PC-9 (cell line): Measurements from ENCODE around the gene RFC2. TPM values are rescaled to one million over a fixed set of nuclear protein-coding genes. Genes with fewer than 3 reads are reported as not detected.
"Not testable (repeated sequence)": the region's sequence is repeated elsewhere in the genome, so short reads cannot be mapped to it uniquely, and the experiment has no call there.

ENCODE experiments used
- BruUV-seq: library from RNA; stranded (reverse); fragments of 400-500 nt; replicated peaks from 2 replicates; lab custom pipeline; 2021; lab: Mats Ljungman, UMichigan
- CTCF ChIA-PET: fragments of 300-600 bp; sonication (Branson Sonifier 250); formaldehyde crosslinking; loops from one replicate; lab custom pipeline; 2022; ENCODE audit warnings: antibody characterized with exemption; lab: Charles Lee
- POLR2A ChIA-PET: fragments of 300-600 bp; sonication (Branson Sonifier 250); formaldehyde crosslinking; loops from one replicate; lab custom pipeline; 2022; ENCODE audit warnings: antibody characterized with exemption; ENCODE audit not compliant: unreplicated experiment; lab: Charles Lee
- DNase-seq, 2 experiments: peaks; one replicate each; pipeline versions ENCODE4 v3.0.0 to v3.0.0-alpha.2; 2015 to 2022; ENCODE audit warnings: mixed read lengths in 1 of 2
- H2AFZ ChIP-seq: fragments of 200-600 bp; sonication (generic); 2 replicates; pipeline ENCODE4 v1.8.1; 2017; ENCODE audit warnings: antibody characterized with exemption
- H3F3A ChIP-seq: fragments of 200-600 bp; sonication (generic); 2 replicates; pipeline ENCODE4 v1.8.1; 2017; ENCODE audit warnings: antibody characterized with exemption, mild to moderate bottlenecking, low read depth; ENCODE audit not compliant: insufficient read depth
- H3K27ac ChIP-seq: fragments of 200-600 bp; sonication (generic); 2 replicates; pipeline ENCODE4 v1.6.1; 2016; ENCODE audit warnings: mixed run types
- H3K27me3 ChIP-seq: fragments of 200-600 bp; sonication (generic); 2 replicates; pipeline ENCODE4 v1.6.1; 2016; ENCODE audit warnings: low read depth, mixed run types; ENCODE audit not compliant: insufficient read depth
- H3K36me3 ChIP-seq: fragments of 200-600 bp; sonication (generic); 2 replicates; pipeline ENCODE4 v1.6.1; 2016; ENCODE audit warnings: low read depth, mixed run types
- H3K4me1 ChIP-seq: fragments of 200-600 bp; sonication (generic); replicated peaks from 2 replicates; pipeline ENCODE4 v1.6.1; 2016; ENCODE audit warnings: mixed run types; ENCODE audit not compliant: insufficient read depth
- H3K4me2 ChIP-seq: fragments of 200-600 bp; sonication (generic); 2 replicates; pipeline ENCODE4 v1.6.1; 2017; ENCODE audit warnings: mixed run types
- H3K4me3 ChIP-seq: fragments of 200-600 bp; sonication (generic); 2 replicates; pipeline ENCODE4 v1.6.1; 2016; ENCODE audit warnings: mixed run types
- H3K79me2 ChIP-seq: fragments of 200-600 bp; sonication (generic); 2 replicates; pipeline ENCODE4 v1.6.1; 2017; ENCODE audit warnings: low read depth, mixed run types
- H3K9me2 ChIP-seq: fragments of 200-600 bp; sonication (generic); 2 replicates; pipeline ENCODE4 v1.8.1; 2017; ENCODE audit warnings: mild to moderate bottlenecking; ENCODE audit not compliant: insufficient read depth
- H3K9me3 ChIP-seq: fragments of 200-600 bp; sonication (generic); 2 replicates; pipeline ENCODE4 v1.8.1; 2016; ENCODE audit warnings: low read depth; ENCODE audit not compliant: insufficient read depth
- H4K20me1 ChIP-seq: fragments of 200-600 bp; sonication (generic); 2 replicates; pipeline ENCODE4 v1.8.1; 2017; ENCODE audit not compliant: insufficient read depth
- EZH2 ChIP-seq: fragments of 200-600 bp; sonication (generic); IDR thresholded peaks from 2 replicates; pipeline ENCODE4 v1.8.0; 2017; ENCODE audit warnings: antibody characterized with exemption, low read depth
- intact Hi-C: fragments of 100-400 bp; cut with micrococcal nuclease; formaldehyde crosslinking; loops from one replicate; pipeline ENCODE4 v1.10.0; 2022; ENCODE audit not compliant: unreplicated experiment
- total RNA-seq: library from RNA; stranded (reverse); gene quantifications from 2 replicates; pipeline ENCODE4 v1.2.3, GENCODE V29; 2021
- TF ChIP-seq, protein P1 (sequence below): fragments of 200-600 bp; sonication (generic); conservative IDR thresholded peaks from 2 replicates; pipeline ENCODE4 v1.6.1; 2017; ENCODE audit warnings: mixed run types, antibody characterized with exemption, mild to moderate bottlenecking, moderate library complexity

The RFC2 gene
- total RNA-seq, 1 experiment from 2014 or later: 75.7 TPM

DNA sequence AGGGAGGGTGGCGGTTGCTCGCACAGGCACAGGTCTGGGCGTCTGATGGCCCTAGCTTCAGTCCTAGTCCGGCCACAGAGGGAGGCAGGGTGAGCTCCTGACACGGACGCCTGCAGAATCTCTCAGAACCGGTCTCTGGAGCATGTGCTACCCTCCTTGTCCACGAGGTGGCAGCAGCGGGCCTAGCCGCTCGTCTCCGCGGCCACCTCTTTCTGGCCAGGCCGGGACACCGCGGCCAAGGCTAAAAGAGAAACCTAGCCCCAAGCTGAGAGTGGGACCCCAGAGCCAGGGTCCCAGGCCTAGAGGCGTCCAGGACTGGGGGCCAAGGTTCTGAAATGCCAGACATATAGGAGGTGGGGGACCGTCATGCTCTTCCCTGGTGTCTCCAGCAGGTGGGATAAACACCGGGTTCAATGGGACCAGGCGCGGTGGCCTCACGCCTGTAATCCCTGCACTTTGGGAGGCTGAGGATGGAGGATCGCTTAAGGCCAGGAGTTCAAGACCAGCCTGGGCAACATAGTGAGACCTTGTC lies 47.5 kb downstream of the RFC2 start:
- no peak overlapping the region for H2AFZ ChIP-seq
- no peaks in the 10 kb centered on the region for H3K79me2 ChIP-seq
- no peaks in the 10 kb centered on the region for H3K36me3 ChIP-seq
- TF ChIP-seq, protein P1, sequence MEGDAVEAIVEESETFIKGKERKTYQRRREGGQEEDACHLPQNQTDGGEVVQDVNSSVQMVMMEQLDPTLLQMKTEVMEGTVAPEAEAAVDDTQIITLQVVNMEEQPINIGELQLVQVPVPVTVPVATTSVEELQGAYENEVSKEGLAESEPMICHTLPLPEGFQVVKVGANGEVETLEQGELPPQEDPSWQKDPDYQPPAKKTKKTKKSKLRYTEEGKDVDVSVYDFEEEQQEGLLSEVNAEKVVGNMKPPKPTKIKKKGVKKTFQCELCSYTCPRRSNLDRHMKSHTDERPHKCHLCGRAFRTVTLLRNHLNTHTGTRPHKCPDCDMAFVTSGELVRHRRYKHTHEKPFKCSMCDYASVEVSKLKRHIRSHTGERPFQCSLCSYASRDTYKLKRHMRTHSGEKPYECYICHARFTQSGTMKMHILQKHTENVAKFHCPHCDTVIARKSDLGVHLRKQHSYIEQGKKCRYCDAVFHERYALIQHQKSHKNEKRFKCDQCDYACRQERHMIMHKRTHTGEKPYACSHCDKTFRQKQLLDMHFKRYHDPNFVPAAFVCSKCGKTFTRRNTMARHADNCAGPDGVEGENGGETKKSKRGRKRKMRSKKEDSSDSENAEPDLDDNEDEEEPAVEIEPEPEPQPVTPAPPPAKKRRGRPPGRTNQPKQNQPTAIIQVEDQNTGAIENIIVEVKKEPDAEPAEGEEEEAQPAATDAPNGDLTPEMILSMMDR: peak; percentile 97
- TF ChIP-seq EZH2: no peak
- H3K27me3 ChIP-seq: no peaks in the 10 kb centered on the region
- peak; percentile 46 to 91 for DNase-seq
- H3K9me3 ChIP-seq: no peaks in the 10 kb centered on the region
- H3K9me2 ChIP-seq: no peaks in the 10 kb centered on the region
- no peak overlapping the region for H3K27ac ChIP-seq
- peaks cover 14% of the 10 kb centered on the region for H3K4me1 ChIP-seq
- ChIA-PET CTCF (interaction anchor here (0.5 to 3.0 kb wide), 10 partner anchors 12 to 225 kb away, joined by 3 to 56 read pairs (median 4); no protein-coding TSS in a partner anchor), POLR2A (interaction anchor here (0.6 to 0.7 kb wide), 2 partner anchors 74 to 165 kb away, joined by 6 to 15 read pairs; no protein-coding TSS in a partner anchor)
- no TSS peak for BruUV-seq
- H3K4me2 ChIP-seq: peak overlapping the region; percentile 62
- no peak overlapping the region for H3K4me3 ChIP-seq
- no peaks in the 10 kb centered on the region for H4K20me1 ChIP-seq
- intact Hi-C loops: loop anchor here (1.0 to 5.0 kb wide), 3 partner anchors 187 to 339 kb away; no protein-coding TSS in a partner anchor
- H3F3A ChIP-seq: peaks cover 15% of the 10 kb centered on the region; the same call in 1 of the 2 replicates

DNA sequence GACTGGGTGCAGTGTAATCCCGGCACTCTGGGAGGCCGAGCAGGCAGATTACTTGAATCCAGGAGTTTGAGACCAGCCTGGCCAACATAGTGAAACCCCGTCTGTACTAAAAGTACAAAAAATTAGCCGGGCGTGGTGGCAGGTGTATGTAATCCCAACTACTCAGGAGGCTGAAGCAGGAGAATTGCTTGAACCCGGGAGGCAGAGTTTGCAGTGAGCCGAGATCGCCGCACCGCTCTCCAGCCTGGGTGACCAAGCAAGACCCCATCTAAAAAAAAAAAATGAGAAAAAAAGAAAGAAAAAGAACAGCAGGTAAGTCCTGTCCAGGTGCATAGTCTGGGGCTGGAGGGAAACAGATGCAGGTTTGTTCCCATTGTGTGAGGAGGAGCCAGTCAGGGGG lies 48.1 kb downstream of the RFC2 start:
- CTCF ChIA-PET: interaction anchor here (0.5 to 3.0 kb wide), 9 partner anchors 16 to 403 kb away, joined by 3 to 56 read pairs (median 4); no protein-coding TSS in a partner anchor
- H3K4me3 ChIP-seq, H3K9me2 ChIP-seq, H3K27ac ChIP-seq, H3K27me3 ChIP-seq, BruUV-seq, H3K79me2 ChIP-seq, H4K20me1 ChIP-seq, H2AFZ ChIP-seq, H3K9me3 ChIP-seq, POLR2A ChIA-PET, H3K36me3 ChIP-seq, DNase-seq: not testable (repeated sequence)
- intact Hi-C loops: loop anchor here (1.0 to 5.0 kb wide), 3 partner anchors 187 to 339 kb away; no protein-coding TSS in a partner anchor
- H3K4me2 ChIP-seq: peak overlapping the region; percentile 62; the same call in 1 of the 2 replicates
- H3F3A ChIP-seq: peaks cover 14% of the 10 kb centered on the region; the same call in 1 of the 2 replicates
- H3K4me1 ChIP-seq: peaks cover 14% of the 10 kb centered on the region

DNA sequence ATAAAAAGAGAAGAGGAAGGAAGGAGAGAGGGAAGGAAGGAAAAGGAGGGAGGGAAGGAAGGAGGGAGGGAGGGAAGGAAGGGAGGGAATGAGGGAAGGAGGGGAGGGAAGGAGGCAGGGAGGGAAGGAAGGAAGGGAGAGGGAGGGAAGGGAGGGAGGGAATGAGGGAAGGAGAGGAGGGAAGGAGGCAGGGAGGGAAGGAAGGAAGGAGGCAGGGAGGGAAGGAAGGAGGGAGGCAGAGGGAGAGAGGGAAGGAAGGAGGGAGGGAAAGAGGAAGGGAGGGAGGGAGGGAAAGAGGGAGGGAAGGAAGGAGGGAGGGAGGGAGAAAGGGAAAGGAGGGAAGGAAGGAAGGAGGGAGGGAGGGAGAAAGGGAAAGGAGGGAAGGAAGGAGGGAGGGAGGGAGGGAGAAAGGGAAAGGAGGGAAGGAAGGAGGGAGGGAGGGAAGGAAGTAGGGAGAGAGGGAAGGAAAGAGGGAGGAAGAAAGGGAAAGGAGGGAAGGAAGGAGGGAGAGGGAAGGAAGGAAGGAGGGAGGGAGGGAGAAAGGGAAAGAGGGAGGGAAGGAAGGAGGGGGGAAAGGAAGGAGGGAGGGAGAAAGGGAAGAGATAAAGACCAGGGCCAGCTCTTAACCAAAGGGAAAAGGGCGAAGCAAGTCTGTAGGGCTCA lies 50.1 kb downstream of the RFC2 start:
- Histone ChIP-seq H3K27me3 (no peaks in the 10 kb centered on the region), H3K4me1 (peaks cover 10% of the 10 kb centered on the region), H3K4me2 (no peak overlapping the region), H3K4me3 (no peak overlapping the region), H3F3A (peaks cover 16% of the 10 kb centered on the region), H4K20me1 (no peaks in the 10 kb centered on the region), H3K79me2 (no peaks in the 10 kb centered on the region), H2AFZ (no peak overlapping the region), H3K27ac (no peak overlapping the region), H3K9me3 (no peaks in the 10 kb centered on the region), H3K9me2 (no peaks in the 10 kb centered on the region), H3K36me3 (no peaks in the 10 kb centered on the region)
- DNase-seq: no peak
- ChIA-PET CTCF (interaction anchor here (0.5 to 0.8 kb wide), 6 partner anchors 46 to 785 kb away, joined by 3 to 10 read pairs (median 4); no protein-coding TSS in a partner anchor), POLR2A (no interaction called here)
- intact Hi-C loops: loop anchor here (1.0 to 5.0 kb wide), 2 partner anchors 136 to 152 kb away; no protein-coding TSS in a partner anchor
- no TSS peak for BruUV-seq
- TF ChIP-seq, protein P1: no peak
- TF ChIP-seq EZH2: no peak
